WTC11 (cell line): ENCODE data around the gene MYBPC1. TPM values are rescaled to one million over a fixed set of nuclear protein-coding genes. Genes with fewer than 3 reads are reported as not detected.
A peak's percentile ranks its signal among the peaks of the same experiment; 100 is the strongest.

Experiments
- ATAC-seq: fragments of 200-7000 bp; cut with Tn5 transposase; 2 replicates; pipeline ENCODE4 v1.10.0; 2021; ENCODE audit warnings: mild to moderate bottlenecking, moderate library complexity
- CTCF ChIA-PET: fragments of 300-600 bp; sonication (Branson Sonifier 250); formaldehyde crosslinking; loops from one replicate; lab custom pipeline; 2021; ENCODE audit warnings: antibody characterized with exemption; lab: Charles Lee
- POLR2A ChIA-PET: fragments of 350-600 bp; sonication (Branson Sonifier 250); formaldehyde crosslinking; loops from one replicate; lab custom pipeline; 2021; ENCODE audit warnings: antibody characterized with exemption; lab: Charles Lee
- DNase-seq: peaks from one replicate; pipeline ENCODE4 v3.0.0; 2021; ENCODE audit warnings: low spot score
- H3K27ac Mint-ChIP-seq: 2 replicates; pipeline ENCODE4 v1.8.0; 2021; ENCODE audit warnings: mixed read lengths
- H3K27me3 Mint-ChIP-seq: 2 replicates; pipeline ENCODE4 v1.8.0; 2021; ENCODE audit warnings: low read depth, mild to moderate bottlenecking, moderate library complexity, mixed read lengths
- H3K36me3 Mint-ChIP-seq: 2 replicates; pipeline ENCODE4 v1.8.0; 2021; ENCODE audit warnings: mixed read lengths
- H3K4me1 Mint-ChIP-seq: 2 replicates; pipeline ENCODE4 v1.8.0; 2022; ENCODE audit warnings: mixed read lengths
- H3K4me3 Mint-ChIP-seq: 2 replicates; pipeline ENCODE4 v1.8.0; 2021; ENCODE audit warnings: mild to moderate bottlenecking, moderate library complexity, mixed read lengths
- H3K9me3 Mint-ChIP-seq: 2 replicates; pipeline ENCODE4 v1.8.0; 2021; ENCODE audit warnings: mixed read lengths
- ATF2 ChIP-seq: sonication (generic); formaldehyde crosslinking; IDR thresholded peaks from 2 replicates; pipeline ENCODE4 v1.8.1; 2022; ENCODE audit warnings: low read depth, missing genetic modification reagents, borderline replicate concordance
- ATF3 ChIP-seq: sonication (generic); formaldehyde crosslinking; conservative IDR thresholded peaks from 2 replicates; pipeline ENCODE4 v1.8.1; 2022; ENCODE audit warnings: mild to moderate bottlenecking, missing genetic modification reagents
- ATF6 ChIP-seq: sonication (generic); formaldehyde crosslinking; IDR thresholded peaks from 2 replicates; pipeline ENCODE4 v1.8.1; 2023; ENCODE audit warnings: mild to moderate bottlenecking, missing genetic modification reagents
- CBFB ChIP-seq: sonication (generic); formaldehyde crosslinking; IDR thresholded peaks from 2 replicates; pipeline ENCODE4 v1.8.1; 2022; ENCODE audit warnings: mild to moderate bottlenecking, low read depth, missing genetic modification reagents
- CDX4 ChIP-seq: fragments of 250-450 bp; sonication (Bioruptor Pico); IDR thresholded peaks from 2 replicates; pipeline ENCODE4 v1.9.0; 2021; ENCODE audit warnings: moderate library complexity, mild to moderate bottlenecking, inconsistent platforms, borderline replicate concordance
- CREB1 ChIP-seq: sonication (generic); formaldehyde crosslinking; IDR thresholded peaks from 2 replicates; pipeline ENCODE4 v1.8.0; 2023; ENCODE audit warnings: mild to moderate bottlenecking, missing genetic modification reagents
- CREM ChIP-seq: sonication (generic); formaldehyde crosslinking; IDR thresholded peaks from 2 replicates; pipeline ENCODE4 v1.8.1; 2022; ENCODE audit warnings: mild to moderate bottlenecking, missing genetic modification reagents, moderate library complexity
- E2F4 ChIP-seq: sonication (generic); formaldehyde crosslinking; IDR thresholded peaks from 2 replicates; pipeline ENCODE4 v1.8.1; 2022; ENCODE audit warnings: low read depth, mild to moderate bottlenecking, moderate library complexity, missing genetic modification reagents, borderline replicate concordance
- FOXP4 ChIP-seq: sonication (generic); formaldehyde crosslinking; IDR thresholded peaks from 2 replicates; pipeline ENCODE4 v1.8.0; 2022; ENCODE audit warnings: mild to moderate bottlenecking, missing genetic modification reagents
- GABPB1 ChIP-seq: sonication (generic); formaldehyde crosslinking; IDR thresholded peaks from 2 replicates; pipeline ENCODE4 v1.8.1; 2023; ENCODE audit warnings: mild to moderate bottlenecking, missing genetic modification reagents
- HMGXB4 ChIP-seq: sonication (generic); formaldehyde crosslinking; IDR thresholded peaks from 2 replicates; pipeline ENCODE4 v1.8.1; 2023; ENCODE audit warnings: mild to moderate bottlenecking, moderate library complexity, missing genetic modification reagents
- JAZF1 ChIP-seq: fragments of 250-450 bp; sonication (Bioruptor Pico); IDR thresholded peaks from 2 replicates; pipeline ENCODE4 v1.9.0; 2021; ENCODE audit warnings: moderate library complexity, mild to moderate bottlenecking, inconsistent platforms
- MAX ChIP-seq: sonication (generic); formaldehyde crosslinking; IDR thresholded peaks from 2 replicates; pipeline ENCODE4 v1.8.0; 2022; ENCODE audit warnings: mild to moderate bottlenecking, missing genetic modification reagents
- MYBL2 ChIP-seq: sonication (generic); formaldehyde crosslinking; IDR thresholded peaks from 2 replicates; pipeline ENCODE4 v1.8.1; 2023; ENCODE audit warnings: mild to moderate bottlenecking, moderate library complexity, missing genetic modification reagents
- NR1H2 ChIP-seq: sonication (generic); formaldehyde crosslinking; IDR thresholded peaks from 2 replicates; pipeline ENCODE4 v1.9.0; 2021; ENCODE audit warnings: mild to moderate bottlenecking, moderate library complexity, missing genetic modification reagents
- PREB ChIP-seq: sonication (generic); formaldehyde crosslinking; IDR thresholded peaks from 2 replicates; pipeline ENCODE4 v1.8.1; 2022; ENCODE audit warnings: mild to moderate bottlenecking, missing genetic modification reagents, moderate library complexity, borderline replicate concordance
- RELA ChIP-seq: sonication (generic); formaldehyde crosslinking; IDR thresholded peaks from 2 replicates; pipeline ENCODE4 v1.8.1; 2022; ENCODE audit warnings: missing genetic modification reagents, mild to moderate bottlenecking, borderline replicate concordance
- RORB ChIP-seq: fragments of 250-450 bp; sonication (Bioruptor Pico); IDR thresholded peaks from 2 replicates; pipeline ENCODE4 v1.9.0; 2021; ENCODE audit warnings: mild to moderate bottlenecking
- ZNF423 ChIP-seq: fragments of 250-450 bp; sonication (Bioruptor Pico); IDR thresholded peaks from 2 replicates; pipeline ENCODE4 v2.1.2; 2022; ENCODE audit warnings: mild to moderate bottlenecking, moderate library complexity
- ZNF512 ChIP-seq: sonication (generic); formaldehyde crosslinking; IDR thresholded peaks from 2 replicates; pipeline ENCODE4 v1.8.1; 2022; ENCODE audit warnings: missing genetic modification reagents, borderline replicate concordance
- total RNA-seq: library from RNA; stranded (reverse); gene quantifications from 3 replicates; pipeline ENCODE4 v1.2.3, GENCODE V29; 2021

Gene MYBPC1
- total RNA-seq, 1 experiment from 2014 or later, result not detected

- H3K4me3 Mint-ChIP-seq, result no peak overlapping the region
- no peaks in the 10 kb centered on the region for H3K9me3 Mint-ChIP-seq
- TF ChIP-seq GABPB1 (CRISPR knock-in tag) (peak; percentile 42; the same call in 1 of the 2 replicates), ATF6 (CRISPR knock-in tag) (no peak), ZNF423 (CRISPR knock-in tag) (no peak), NR1H2 (CRISPR knock-in tag) (no peak)
- POLR2A ChIA-PET, result no interaction called here
- no peak for ATAC-seq
- H3K36me3 Mint-ChIP-seq, result no peaks in the 10 kb centered on the region
- no peak for DNase-seq
- CTCF ChIA-PET, result no interaction called here
- peaks cover 38% of the 10 kb centered on the region for H3K4me1 Mint-ChIP-seq
- H3K27ac Mint-ChIP-seq, result no peak overlapping the region
- H3K27me3 Mint-ChIP-seq, result no peaks in the 10 kb centered on the region
Measured at GRCh38 chr12:101599311-101599710, 4.5 kb downstream of the MYBPC1 start.

GRCh38 chr12:101599771-101600484 is 5.2 kb downstream of the MYBPC1 start:
- ChIA-PET POLR2A (no interaction called here), CTCF (no interaction called here)
- H3K4me3 Mint-ChIP-seq, result no peak overlapping the region
- H3K9me3 Mint-ChIP-seq, result no peaks in the 10 kb centered on the region
- DNase-seq (no peak), ATAC-seq (no peak)
- no peaks in the 10 kb centered on the region for H3K36me3 Mint-ChIP-seq
- H3K27ac Mint-ChIP-seq, result no peak overlapping the region
- peaks cover 39% of the 10 kb centered on the region for H3K4me1 Mint-ChIP-seq
- H3K27me3 Mint-ChIP-seq, result no peaks in the 10 kb centered on the region
- TF ChIP-seq MAX (CRISPR knock-in tag) (no peak), ATF2 (CRISPR knock-in tag) (no peak), CREB1 (CRISPR knock-in tag) (no peak), CBFB (CRISPR knock-in tag) (no peak), CDX4 (CRISPR knock-in tag) (no peak), MYBL2 (CRISPR knock-in tag) (no peak), FOXP4 (no peak), CREM (CRISPR knock-in tag) (no peak), E2F4 (CRISPR knock-in tag) (no peak), RELA (CRISPR knock-in tag) (no peak), ATF3 (no peak), ZNF512 (CRISPR knock-in tag) (no peak), PREB (CRISPR knock-in tag) (no peak), JAZF1 (CRISPR knock-in tag) (no peak), HMGXB4 (no peak), RORB (no peak)
